Nephron (organoid): ENCODE measurements around the gene SUN5.

ENCODE experiments used
- H3K27ac Mint-ChIP-seq, 3 experiments: 2 replicates each; pipeline ENCODE4 v1.8.0; 2020; ENCODE audit warnings: mixed read lengths in 3 of 3, mild to moderate bottlenecking in 2 of 3, moderate library complexity in 1 of 3
- H3K27me3 Mint-ChIP-seq: 2 replicates; pipeline ENCODE4 v1.8.0; 2021; ENCODE audit warnings: low read depth, mild to moderate bottlenecking, moderate library complexity, mixed read lengths
- H3K36me3 Mint-ChIP-seq: 2 replicates; pipeline ENCODE4 v1.8.0; 2020; ENCODE audit warnings: low read depth, mixed read lengths
- H3K4me1 Mint-ChIP-seq: 2 replicates; pipeline ENCODE4 v1.8.0; 2020; ENCODE audit warnings: mixed read lengths
- H3K4me3 Mint-ChIP-seq, 3 experiments: 2 replicates each; pipeline ENCODE4 v1.8.0; 2020; ENCODE audit warnings: mild to moderate bottlenecking in 3 of 3, mixed read lengths in 3 of 3, moderate library complexity in 2 of 3
- H3K9me3 Mint-ChIP-seq: 2 replicates; pipeline ENCODE4 v1.8.0; 2020; ENCODE audit warnings: mixed read lengths
- TF ChIP-seq, protein P1 (sequence below), 3 experiments: fragments of 200-600 bp; sonication (generic); IDR thresholded peaks; one replicate each; pipeline ENCODE4 v1.5.0; 2021; ENCODE audit warnings: antibody characterized with exemption in 3 of 3; ENCODE audit not compliant: unreplicated experiment in 3 of 3

The SUN5 gene

DNA sequence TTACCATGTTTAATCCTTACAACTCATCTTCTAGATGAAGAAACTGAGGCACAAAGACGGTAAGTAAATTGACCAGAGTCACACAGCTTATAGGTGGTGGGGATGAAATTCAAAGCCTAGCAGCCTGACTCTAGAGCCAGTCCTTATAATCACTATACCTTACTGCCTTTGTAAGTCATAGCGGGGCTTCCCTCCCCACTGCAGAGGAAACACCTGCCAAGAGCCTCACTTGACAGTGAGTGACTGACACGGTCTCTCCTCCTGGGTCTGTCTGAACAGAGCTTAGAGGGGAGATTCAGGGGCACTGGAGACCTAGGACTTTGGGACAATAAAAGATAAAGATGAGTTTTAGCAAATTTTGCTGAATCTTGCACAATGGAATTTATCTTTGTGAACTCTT, 12.8 kb downstream of the SUN5 start:
- TF ChIP-seq, protein P1, sequence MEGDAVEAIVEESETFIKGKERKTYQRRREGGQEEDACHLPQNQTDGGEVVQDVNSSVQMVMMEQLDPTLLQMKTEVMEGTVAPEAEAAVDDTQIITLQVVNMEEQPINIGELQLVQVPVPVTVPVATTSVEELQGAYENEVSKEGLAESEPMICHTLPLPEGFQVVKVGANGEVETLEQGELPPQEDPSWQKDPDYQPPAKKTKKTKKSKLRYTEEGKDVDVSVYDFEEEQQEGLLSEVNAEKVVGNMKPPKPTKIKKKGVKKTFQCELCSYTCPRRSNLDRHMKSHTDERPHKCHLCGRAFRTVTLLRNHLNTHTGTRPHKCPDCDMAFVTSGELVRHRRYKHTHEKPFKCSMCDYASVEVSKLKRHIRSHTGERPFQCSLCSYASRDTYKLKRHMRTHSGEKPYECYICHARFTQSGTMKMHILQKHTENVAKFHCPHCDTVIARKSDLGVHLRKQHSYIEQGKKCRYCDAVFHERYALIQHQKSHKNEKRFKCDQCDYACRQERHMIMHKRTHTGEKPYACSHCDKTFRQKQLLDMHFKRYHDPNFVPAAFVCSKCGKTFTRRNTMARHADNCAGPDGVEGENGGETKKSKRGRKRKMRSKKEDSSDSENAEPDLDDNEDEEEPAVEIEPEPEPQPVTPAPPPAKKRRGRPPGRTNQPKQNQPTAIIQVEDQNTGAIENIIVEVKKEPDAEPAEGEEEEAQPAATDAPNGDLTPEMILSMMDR (IDR thresholded peaks at IDR 0.05; ENCODE audit: unreplicated experiment in 3 of 3): no peak
- no peaks in the 10 kb centered on the region for H3K4me1 Mint-ChIP-seq
- no peak overlapping the region for H3K27ac Mint-ChIP-seq
- H3K4me3 Mint-ChIP-seq: no peak overlapping the region
- H3K36me3 Mint-ChIP-seq: no peaks in the 10 kb centered on the region
- no peaks in the 10 kb centered on the region for H3K27me3 Mint-ChIP-seq
- H3K9me3 Mint-ChIP-seq: peaks cover 8% of the 10 kb centered on the region

DNA sequence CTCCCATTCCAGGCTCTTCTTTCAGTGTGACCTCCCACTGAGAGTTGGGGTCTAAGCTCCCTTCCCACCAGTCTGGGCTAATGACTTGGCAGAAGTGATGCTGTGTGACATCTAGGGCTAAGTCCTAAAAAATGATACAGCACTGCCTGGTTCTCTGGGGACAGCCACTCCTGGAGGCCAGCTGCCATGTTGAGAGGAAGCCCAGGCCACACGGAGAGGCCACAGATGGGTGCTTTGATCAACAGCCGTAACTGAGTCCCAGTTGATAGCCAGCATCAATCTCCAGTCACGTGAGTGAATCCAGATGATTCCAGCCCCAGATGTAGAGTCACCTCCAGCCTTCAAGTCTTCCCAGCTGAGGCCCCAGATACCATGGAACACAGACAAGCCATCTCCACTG, 13.8 kb downstream of the SUN5 start:
- no peaks in the 10 kb centered on the region for H3K36me3 Mint-ChIP-seq

DNA sequence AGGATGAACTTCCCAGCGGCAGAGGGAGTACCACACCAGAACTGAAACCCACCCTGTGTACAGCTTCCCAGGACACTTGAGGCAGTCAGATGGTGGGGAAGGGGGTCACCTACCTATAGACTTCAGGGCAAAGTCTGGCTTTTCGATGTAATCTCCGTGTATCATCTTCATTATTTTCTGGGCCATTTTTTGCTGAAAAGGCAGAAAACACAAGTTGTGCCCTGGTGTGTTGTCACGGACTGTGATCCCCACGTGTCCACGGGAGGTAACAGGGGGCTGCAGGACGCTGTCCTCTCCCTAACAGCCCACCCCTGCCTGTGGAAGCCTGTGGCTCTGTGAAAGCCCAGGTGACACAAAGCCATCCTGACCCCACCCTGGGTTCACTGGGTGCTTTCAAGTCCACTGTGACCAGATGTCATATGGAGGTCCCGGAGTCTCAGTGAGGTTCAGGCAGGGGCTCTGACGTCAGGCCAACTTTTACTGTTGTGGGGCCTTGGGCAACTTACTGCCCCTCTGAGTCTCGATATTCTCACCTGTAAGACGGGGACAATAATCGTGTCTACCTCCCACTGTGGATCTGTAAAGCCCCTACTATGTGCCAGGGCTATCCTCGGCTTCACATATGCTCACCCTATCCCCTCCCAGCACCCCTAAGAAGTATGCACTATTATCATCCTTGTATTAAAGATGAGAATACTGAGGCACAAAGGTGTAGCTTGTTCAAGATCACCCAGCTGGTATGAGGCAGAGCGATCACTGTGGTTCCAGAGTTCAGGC, 14.5 kb downstream of the SUN5 start:
- H3K36me3 Mint-ChIP-seq: no peaks in the 10 kb centered on the region

More for the DNA sequence above, 13.8 kb downstream of the SUN5 start:
- Mint-ChIP-seq H3K9me3 (peaks cover 8% of the 10 kb centered on the region), H3K27me3 (no peaks in the 10 kb centered on the region), H3K4me1 (no peaks in the 10 kb centered on the region), H3K4me3 (no peak overlapping the region), H3K27ac (no peak overlapping the region)
- TF ChIP-seq, protein P1 (IDR thresholded peaks at IDR 0.05; ENCODE audit: unreplicated experiment in 3 of 3): no peak

DNA sequence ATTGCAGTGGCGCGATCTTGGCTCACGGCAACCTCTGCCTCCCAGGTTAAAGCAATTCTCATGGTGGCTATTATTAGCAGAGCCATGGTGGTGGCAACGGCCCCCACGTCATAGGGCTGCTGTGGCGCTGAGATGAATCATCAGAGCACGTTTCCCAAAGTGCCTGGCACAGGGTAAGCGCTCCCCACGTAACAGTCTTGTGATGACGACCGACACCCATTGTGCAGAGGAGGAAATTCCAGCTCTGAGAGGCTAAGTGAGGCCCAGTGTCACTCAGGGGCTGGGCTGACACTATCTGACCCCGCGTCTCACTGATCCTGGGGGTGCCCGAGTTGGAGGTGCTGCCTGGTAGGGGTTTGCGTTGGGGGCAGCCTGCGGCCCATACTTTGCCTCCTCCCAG, 16.2 kb downstream of the SUN5 start:
- H3K4me3 Mint-ChIP-seq: no peak overlapping the region
- H3K27ac Mint-ChIP-seq: no peak overlapping the region
- peaks cover under 1% of the 10 kb centered on the region for H3K4me1 Mint-ChIP-seq
- no peaks in the 10 kb centered on the region for H3K9me3 Mint-ChIP-seq
- TF ChIP-seq, protein P1 (IDR thresholded peaks at IDR 0.05; ENCODE audit: unreplicated experiment in 3 of 3): no peak
- H3K27me3 Mint-ChIP-seq: no peaks in the 10 kb centered on the region
- no peaks in the 10 kb centered on the region for H3K36me3 Mint-ChIP-seq

More for the DNA sequence above, 14.5 kb downstream of the SUN5 start:
- no peaks in the 10 kb centered on the region for H3K4me1 Mint-ChIP-seq
- H3K4me3 Mint-ChIP-seq: no peak overlapping the region
- H3K27ac Mint-ChIP-seq: no peak overlapping the region
- H3K27me3 Mint-ChIP-seq: no peaks in the 10 kb centered on the region
- TF ChIP-seq, protein P1 (IDR thresholded peaks at IDR 0.05; ENCODE audit: unreplicated experiment in 3 of 3): no peak
- H3K9me3 Mint-ChIP-seq: peaks cover 3% of the 10 kb centered on the region

DNA sequence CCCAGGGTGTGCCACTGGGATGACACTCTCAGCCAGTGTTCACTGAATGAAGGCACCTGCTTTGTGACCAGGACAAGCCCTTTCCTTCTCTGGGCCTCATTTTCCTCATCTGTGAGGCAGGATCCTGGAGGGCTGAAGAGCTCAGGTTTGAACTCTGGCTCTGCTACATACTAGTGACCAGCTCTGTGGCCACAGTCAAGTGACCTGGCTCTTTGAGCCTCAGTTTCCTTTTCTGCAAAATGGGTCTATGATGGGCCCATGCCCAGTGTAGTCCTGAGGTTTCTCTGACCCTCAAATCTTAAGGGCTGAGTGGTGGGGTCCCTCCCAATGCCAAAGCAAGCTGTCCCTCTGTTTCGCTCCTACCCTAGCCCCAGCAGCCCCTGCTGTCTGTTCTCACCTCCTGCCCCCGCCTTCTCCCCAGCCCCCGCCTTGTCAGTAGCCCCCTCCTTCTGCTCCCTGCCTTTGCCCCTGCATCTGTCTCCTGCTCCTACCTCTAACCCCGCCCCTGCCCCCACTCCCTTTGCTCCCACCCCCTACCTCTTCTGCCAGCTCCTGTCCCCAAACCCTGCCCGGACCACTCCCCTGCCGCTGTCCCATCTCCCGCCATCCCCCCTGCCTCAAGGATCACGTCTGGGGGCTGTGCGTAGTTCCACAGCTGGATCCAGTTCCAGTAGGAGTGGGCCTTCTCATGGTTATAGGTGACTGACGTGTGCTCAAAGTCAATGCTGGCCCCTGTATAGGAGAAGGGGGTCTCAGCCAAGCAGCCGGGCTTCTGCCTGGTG, 17.0 kb downstream of the SUN5 start:
- Mint-ChIP-seq H3K9me3 (no peaks in the 10 kb centered on the region), H3K4me1 (peaks cover 6% of the 10 kb centered on the region), H3K27ac (no peak overlapping the region), H3K27me3 (no peaks in the 10 kb centered on the region), H3K36me3 (no peaks in the 10 kb centered on the region), H3K4me3 (no peak overlapping the region)
- TF ChIP-seq, protein P1 (IDR thresholded peaks at IDR 0.05; ENCODE audit: unreplicated experiment in 3 of 3): no peak
